ENCODE data around the gene AK5.
"Not testable (repeated sequence)": the region's sequence is repeated elsewhere in the genome, so short reads cannot be mapped to it uniquely, and the experiment has no call there.

AK5 gene

DNA sequence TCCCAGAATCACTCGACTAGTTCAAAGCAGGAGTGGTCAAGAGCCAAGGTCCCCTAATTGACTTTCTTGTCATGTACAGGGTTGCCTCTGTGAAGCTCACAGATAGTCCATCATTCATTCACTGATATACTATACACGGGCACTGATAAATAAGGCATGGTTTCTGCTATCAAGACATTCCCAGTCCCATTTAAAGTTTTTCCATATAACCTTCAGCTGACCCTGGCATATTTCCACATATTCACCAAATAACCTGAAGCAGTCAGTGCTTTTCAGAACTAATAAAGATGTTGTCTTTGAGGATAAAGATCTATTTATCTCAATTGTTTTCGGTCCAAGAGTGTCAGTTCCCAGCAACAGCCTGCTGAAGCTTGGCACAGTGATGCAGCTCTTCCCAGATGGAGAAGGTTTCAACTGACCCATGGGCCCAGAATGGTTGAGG is 227.3 kb downstream of the AK5 start:
- DNase-seq (ENCODE audit: low read depth), result no peak

DNA sequence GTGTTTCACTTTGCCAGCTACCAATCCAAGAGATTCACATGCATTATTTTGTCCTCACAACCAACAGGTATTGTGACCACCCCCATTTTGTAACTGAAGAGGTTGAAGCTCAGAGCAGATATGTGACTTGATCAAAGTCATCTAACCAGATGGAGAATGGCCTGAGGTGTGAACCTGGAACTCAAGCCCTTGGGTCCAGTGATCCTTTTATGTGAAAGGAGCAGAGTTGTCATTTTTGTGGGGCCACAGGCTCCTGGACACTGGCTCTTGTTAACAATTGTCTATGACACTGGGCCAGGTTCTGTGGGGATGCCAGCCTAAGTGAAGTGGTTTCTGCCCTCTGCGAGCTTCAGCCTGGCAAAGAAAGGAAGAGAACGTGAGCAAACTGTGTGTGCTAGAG is 228.1 kb downstream of the AK5 start:
- no peak for DNase-seq (ENCODE audit: low read depth)

- peak; percentile 78 for DNase-seq (ENCODE audit: low read depth)
These were observed 229.6 kb downstream of the AK5 start for GRCh38 chr1:77511440-77511840.

- not testable (repeated sequence) for DNase-seq (ENCODE audit: low read depth)
These were observed 230.8 kb downstream of the AK5 start for GRCh38 chr1:77512650-77513049.

DNA sequence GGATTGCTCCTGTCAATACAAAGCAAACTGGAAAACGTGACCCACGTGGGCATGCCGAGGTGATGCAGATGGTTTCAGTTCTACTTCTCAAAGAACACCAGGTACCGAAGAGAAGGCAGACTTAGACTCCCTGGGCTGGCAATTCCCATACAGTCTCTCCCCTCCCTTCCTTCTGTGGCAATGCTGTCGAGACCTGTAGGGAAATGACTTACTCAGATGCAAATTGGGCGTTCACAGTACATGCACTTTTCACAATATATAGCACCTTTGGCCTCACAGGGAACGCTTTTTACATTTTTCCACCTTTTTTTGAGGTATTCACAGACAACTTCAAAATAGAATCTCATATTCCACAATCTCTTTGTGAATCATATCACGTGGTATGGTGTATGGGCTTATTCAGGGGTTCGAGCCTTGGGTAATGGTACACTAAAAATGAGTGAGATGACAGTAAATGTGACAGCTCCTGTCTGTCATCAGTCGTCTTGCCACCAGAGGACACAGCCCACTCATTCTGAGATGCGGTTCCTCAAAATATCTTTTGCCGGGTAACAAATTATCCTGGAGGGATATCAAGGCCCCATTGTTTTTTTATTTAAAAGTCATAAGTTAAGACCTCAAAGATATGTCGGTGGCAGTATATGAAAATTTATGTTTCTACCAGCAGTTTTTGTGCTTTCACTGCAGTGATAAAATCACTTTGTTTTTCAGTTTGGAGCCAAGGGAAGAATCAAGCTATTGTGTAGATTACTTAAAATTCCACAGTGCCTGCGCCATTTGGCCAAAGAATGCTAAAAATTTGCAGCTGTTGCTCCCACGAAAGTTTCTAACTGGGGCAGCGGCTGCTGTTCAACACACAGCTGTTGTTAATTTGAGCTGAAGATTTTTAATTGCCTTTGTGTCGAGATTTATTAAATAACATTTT is 232.3 kb downstream of the AK5 start:
- DNase-seq (ENCODE audit: low read depth), result peak; percentile 63

DNA sequence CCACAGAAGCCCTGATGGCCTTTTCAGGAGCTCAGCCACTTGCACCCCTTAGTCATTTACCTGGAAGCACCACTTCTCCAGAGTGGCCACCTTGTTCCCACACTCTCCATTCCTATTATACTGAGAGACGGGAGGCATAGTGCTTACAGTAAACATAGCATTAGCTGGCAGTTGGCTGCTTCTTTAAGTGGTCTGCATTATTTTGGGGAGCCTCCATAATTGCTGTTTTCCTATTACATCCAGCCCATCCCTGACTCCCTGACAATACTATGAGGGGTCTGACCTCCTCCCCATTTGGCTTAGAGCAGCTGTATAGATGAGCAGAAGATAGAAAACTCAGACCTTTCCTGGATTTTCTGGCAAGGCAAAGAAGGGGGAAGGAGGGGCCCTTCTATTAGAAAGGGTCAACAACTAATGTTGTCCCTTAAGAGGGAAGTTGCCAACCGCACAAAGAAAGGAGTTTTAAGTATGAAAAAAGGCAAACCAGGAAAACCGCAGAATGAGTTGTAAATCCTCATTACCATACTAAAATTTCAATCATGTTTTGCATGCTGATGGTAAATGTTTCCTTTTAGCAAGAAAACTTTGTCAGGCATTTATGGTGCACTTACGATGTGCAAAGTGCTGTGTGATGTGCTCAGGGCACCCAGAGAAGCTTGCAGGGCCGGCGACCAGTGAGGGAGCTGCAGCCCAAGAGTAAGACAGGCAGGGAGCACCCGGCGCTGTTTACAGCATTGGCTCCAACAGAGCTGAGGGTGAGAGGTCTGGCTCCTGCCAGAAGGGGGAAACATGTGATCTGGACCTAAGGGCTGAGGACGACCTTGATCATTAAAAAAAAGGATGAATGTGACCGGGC is 233.3 kb downstream of the AK5 start:
- DNase-seq (ENCODE audit: low read depth), result no peak

DNA sequence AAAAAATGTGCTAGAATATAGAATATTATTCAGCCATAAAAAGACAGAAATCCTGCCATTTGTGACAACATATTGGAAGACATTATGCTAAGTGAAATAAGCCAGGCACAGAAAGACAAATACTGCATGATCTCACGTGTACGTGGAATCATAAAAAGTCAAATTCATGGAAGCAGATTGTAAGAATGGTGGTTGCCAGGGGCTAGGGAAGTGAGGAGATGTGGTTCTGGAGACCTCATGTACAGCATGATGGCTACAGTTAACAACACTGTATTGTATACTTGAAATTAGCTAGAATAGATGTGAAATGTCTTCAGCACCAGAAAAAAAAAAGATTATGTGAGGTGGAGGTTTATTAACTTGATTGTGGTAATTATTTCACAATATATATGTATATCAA is 234.3 kb downstream of the AK5 start:
- DNase-seq (ENCODE audit: low read depth), result no peak

DNA sequence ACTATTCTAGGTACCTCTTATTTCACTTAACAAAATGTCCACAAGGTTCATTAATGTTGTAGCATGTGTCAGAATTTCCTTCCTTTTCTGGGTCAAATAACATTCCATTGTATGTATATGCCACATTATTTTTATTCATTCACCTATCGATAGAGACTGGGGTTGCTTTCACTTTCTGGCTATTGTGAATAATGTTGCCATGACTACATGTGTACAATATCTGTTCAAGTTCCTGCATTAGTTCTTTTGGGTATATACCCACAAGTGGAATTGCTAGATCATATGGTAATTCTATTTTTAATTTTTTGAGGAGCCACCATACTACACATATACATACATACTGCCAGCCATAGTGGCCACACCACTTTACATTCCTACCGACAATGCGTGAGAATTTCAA is 242.2 kb downstream of the AK5 start:
- no peak for DNase-seq (ENCODE audit: low read depth)

- DNase-seq (ENCODE audit: low read depth), result not testable (repeated sequence)
These were observed 249.3 kb downstream of the AK5 start for GRCh38 chr1:77531149-77531548.

DNA sequence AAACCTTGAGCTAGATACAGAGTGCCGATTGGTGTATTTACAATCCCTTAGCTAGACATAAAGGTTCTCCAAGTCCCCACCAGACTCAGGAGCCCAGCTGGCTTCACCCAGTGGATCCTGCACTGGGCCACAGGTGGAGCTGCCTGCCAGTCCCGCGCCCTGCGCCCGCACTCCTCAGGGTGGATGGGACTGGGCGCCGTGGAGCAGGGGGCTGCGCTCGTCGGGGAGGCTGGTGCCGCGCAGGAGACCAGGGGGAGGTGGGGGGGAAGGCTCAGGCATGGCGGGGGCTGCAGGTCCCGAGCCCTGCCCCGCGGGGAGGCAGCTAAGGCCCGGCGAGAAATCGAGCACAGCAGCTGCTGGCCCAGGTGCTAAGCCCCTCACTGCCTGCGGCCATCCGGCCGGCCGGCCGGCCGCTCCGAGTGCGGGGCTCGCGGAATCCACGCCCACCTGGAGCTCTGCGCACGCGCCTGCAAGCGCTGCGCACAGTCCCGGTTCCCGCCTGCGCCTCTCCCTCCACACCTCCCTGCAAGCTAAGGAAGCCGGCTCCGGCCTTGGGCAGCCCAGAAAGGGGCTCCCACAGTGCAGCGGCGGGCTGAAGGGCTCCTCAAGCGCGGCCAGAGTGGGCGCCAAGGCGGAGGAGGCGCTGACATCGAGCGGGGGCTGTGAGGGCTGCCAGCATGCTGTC is 249.9 kb downstream of the AK5 start:
- not testable (repeated sequence) for DNase-seq (ENCODE audit: low read depth)

DNA sequence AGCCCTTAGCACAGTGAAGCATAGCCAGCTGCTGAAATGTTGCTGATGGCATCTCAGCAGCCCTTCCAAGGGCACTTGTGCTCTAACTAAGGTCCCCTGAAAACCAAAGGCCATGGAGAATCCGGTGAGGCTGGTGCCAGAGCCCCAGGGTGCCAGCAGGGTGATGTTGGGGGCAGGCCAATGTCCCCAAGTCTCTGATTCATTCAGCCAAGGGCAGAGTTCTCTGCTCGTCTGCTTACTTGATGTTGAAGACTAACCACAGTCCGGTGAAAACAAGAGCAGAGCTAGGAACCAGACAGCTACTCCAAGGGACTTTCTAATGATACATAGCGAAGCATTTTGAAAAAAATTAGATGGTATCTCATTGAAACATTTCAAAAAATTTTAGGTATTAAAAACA is 250.8 kb downstream of the AK5 start:
- no peak for DNase-seq (ENCODE audit: low read depth)

- DNase-seq (ENCODE audit: low read depth), result no peak
These were observed 252.0 kb downstream of the AK5 start for GRCh38 chr1:77533660-77534305.

DNA sequence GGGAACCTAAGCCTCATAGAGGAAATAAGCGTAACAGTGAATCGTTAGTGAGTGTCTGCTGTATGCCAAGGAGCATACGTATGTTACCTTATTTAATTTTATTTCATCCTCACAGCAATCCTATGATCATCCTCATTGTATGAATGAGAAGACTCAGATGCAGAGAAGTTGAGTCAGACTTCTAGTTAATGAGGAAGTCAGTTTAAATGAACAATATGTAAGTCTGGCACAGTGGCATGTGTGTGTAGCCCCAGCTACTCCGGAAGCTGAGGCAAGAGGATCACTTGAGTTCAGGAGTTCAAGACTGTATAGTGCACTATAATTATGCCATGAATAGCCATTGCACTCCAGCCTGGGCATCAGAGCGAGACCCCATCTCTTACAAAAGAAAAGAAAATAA is 252.6 kb downstream of the AK5 start:
- DNase-seq (ENCODE audit: low read depth), result no peak

GRCh38 chr1:77536813-77537212 is 255.0 kb downstream of the AK5 start:
- peak; percentile 84 for DNase-seq (ENCODE audit: low read depth)

DNA sequence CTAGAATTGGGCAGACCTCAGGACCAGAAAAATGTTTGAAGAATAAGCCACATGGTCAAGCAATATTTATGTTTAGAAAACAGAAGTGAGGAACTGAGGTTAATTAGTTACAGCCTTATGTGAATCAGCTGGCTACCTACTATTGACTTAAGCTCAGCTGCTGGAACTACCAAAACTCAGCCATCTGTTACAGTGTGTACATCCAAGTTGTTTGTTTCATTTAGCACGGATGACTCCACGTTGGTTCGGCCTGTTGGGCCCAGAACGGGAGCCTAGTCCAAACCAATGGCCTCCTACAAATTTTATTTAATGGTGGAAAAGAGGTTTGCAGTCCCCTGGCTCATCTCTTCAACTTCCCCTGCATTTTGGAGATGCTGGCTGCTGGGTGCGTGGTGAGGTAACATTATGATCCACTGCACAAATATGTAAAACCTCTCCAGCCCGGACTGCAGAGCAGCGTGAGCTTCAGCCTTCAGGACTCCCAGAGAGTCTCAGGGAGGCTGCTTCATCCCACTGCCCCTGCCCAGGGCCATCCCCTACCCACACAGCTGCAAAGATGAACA is 257.2 kb downstream of the AK5 start:
- peak; percentile 81 for DNase-seq (ENCODE audit: low read depth)

DNA sequence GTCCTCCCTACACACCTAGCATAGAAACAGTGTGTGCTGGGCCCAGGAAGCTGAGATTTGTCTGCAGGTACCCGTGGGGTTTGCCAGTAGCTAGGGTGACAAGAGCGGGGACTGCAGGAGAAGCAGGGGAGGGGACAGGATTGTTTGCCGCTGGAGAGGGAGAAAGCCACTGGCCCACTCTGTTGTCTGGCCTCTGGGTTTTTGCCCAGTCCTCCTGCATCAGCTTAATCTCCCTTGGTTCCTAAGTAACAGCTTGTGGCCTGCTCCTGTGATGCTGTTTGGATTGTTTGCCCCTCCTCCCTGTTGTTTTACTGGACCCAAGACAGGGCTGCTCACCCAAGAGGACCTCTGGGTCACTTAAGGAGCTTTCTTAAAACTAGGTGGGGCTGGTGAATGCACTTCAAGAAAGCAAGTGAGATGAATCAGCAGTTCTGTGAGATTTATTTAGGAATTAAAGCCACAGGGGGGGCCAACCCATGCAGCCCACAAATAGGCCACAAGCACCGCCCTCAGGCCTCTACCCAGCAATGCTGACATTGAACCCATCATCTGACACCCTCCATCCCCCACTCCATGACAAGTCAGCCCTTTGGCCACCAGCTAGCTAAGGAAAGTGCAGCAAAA is 257.8 kb downstream of the AK5 start:
- DNase-seq (ENCODE audit: low read depth), result no peak

DNA sequence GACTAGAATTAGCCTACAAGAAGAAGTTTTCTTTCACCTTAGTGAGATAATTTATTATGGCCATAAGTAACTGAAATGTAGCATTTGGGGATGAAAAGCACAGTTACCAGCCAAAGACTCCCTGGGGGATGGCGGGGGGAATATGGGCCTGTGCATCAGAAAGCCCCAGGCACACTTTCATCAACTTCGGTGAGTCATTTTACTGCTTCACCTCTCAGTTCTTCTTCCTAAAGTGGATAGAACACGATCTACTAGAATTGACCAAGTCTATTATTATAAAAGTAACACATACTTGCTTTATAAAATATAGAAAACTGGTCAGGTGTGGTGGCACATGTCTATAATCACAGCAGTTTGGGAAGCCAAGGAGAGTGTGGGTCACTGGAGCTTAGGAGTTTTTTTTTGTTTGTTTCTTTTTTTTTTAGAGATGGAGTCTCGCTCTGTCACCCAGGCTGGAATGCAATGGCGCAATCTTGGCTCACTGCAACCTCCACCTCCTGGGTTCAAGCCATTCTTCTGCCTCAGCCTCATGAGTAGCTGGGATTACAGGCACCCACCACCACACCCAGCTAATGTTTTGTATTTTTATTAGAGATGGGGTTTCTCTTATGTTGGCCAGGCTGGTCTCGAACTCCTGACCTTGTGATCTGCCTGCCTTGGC is 258.8 kb downstream of the AK5 start:
- no peak for DNase-seq (ENCODE audit: low read depth)

DNA sequence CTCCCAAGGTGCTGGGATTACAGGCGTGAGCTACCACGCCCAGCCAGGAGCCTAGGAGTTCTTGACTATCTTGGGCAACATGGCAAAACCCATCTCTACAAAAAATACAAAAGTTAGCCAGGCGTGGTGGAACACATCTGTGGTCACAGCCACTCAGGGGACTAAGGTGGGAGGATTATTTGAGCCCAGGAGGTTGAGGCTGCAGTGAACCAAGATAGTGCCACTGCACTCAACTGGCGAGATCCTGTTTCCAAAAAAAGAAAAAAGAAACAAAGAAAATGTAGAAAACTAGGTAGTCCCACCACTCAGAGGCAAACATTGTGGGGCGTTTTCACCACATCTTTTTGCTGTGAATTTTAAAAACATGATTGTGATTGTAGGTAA is 259.3 kb downstream of the AK5 start:
- no peak for DNase-seq (ENCODE audit: low read depth)

DNA sequence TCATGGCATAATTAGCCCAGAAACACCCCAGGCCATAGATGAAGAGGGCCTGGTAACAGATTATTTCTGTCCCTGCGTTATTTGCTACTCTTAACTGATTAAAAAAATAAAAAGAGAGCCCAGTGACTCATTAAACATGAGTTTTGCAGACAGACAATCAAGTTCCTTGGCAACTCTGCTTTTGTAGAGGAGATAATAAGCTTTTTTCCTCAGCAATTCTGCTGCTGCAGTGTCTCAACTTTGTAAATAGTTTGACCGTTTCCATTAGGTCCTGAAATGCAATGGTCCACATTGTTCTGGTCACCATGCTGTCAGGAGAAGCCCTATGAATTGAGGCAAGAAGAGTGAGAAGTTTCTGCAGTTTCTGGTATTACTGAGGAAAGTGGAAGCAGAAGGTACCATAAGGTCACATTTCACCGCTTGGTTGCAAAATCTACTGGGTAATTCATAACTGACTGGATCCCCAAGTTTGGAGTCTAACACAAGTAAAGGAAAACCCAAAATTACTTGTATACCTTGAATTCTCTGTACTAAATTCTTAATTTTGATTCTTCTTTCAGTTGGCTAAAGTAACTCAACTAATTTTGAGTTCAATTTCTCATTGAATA is 261.1 kb downstream of the AK5 start:
- no peak for DNase-seq (ENCODE audit: low read depth)

- DNase-seq (ENCODE audit: low read depth), result no peak
These were observed 262.1 kb downstream of the AK5 start for GRCh38 chr1:77543822-77544448.

All from non-pigmented ciliary epithelial cell (primary cell).